WI38 (cell line): ENCODE data around the gene NEDD4L.

ENCODE experiments used
- H3K4me3 ChIP-seq: 2 replicates; pipeline ENCODE4 v1.5.1; 2011; ENCODE audit warnings: low read depth, mild to moderate bottlenecking, control low read depth, low read length
- CTCF ChIP-seq: IDR thresholded peaks from 2 replicates; pipeline ENCODE4 v1.5.1; 2012; ENCODE audit warnings: low read depth, mild to moderate bottlenecking, control low read depth, low read length

Gene NEDD4L

GRCh38 chr18:58201733-58202730, 158.0 kb downstream of the NEDD4L start:
- TF ChIP-seq CTCF = no peak
- no peak overlapping the region for H3K4me3 ChIP-seq

GRCh38 chr18:58204776-58205442, 160.9 kb downstream of the NEDD4L start:
- no peak overlapping the region for H3K4me3 ChIP-seq
- TF ChIP-seq CTCF = no peak

DNA sequence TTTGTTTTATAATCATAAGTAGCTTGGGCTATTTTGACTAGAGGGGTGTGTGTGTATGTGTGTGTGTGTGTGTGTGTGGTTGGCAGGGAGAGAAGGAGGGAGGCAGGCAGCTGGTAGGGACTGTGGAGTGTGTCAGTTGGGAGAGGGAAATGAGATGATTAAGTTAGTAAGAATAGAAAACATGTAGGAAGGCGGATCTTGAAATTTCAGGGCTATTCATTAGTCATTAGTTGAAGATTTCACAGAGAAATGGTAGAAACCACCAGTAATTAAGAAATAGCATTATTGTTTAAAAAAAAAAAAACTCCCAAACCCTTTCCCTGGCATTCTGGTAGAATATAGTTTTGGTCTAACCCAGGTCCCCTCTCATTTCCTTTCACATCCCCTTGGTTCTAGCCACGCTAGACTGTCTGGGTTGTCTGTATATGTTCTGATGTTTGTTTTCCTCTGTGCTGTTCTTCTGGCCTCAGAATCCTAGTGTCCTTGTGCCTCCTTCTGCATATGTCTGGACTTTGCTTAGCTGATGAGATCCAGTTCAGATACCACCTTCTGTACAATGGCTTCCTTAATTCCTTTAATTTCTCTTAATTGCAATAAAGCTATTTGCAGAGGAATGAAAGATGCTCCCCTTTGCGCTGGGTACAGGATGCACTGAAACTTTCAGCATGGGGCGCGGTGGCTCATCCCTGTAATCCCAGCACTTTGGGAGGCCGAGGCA, 161.6 kb downstream of the NEDD4L start:
- no peak for TF ChIP-seq CTCF
- no peak overlapping the region for H3K4me3 ChIP-seq

GRCh38 chr18:58207520-58208152, 163.6 kb downstream of the NEDD4L start:
- TF ChIP-seq CTCF = no peak
- no peak overlapping the region for H3K4me3 ChIP-seq

- H3K4me3 ChIP-seq = no peak overlapping the region
Observed at GRCh38 chr18:58208207-58208932, 164.3 kb downstream of the NEDD4L start.

More at GRCh38 chr18:58208207-58208932, 164.3 kb downstream of the NEDD4L start:
- no peak for TF ChIP-seq CTCF
